Astrocyte of the cerebellum (primary cell): Measurements from ENCODE around the gene CLECL1.

ENCODE experiments used
- DNase-seq: peaks from one replicate; pipeline ENCODE4 v3.0.0-alpha.2; 2011; ENCODE audit warnings: low read depth
- H3K4me3 ChIP-seq: 2 replicates; pipeline ENCODE4 v1.5.1; 2011; ENCODE audit warnings: mild to moderate bottlenecking, low read depth, low read length, moderate library complexity
- in situ Hi-C: cut with HindIII; loops from 2 replicates; pipeline ENCODE4 v1.10.0; 2017; ENCODE audit warnings: low sequenced_read_pairs
- TF ChIP-seq, protein P1 (sequence below): IDR thresholded peaks from 2 replicates; pipeline ENCODE4 v1.5.1; 2012; ENCODE audit warnings: low read length, low read depth, moderate library complexity, mild to moderate bottlenecking; ENCODE audit errors: missing control alignments

Gene CLECL1

DNA sequence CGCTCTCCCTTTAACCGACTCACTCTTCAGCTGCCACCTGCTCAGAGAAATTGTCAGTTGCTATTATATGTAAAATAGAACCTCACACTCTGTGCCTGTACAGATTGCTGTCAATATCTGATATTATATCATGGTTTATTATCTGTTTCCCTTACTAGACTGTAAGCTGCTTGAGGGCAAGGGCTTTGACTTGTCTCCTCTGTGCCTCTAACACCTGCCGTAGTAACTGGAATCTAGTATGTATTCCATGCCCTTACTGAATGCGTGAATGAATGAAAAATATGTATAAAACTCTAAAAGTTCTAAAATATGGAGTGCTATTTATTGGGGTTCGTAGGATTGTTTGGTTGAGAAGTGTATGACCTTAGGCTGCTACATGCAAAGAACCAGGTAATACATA, 29.5 kb upstream of the CLECL1 start:
- TF ChIP-seq, protein P1, sequence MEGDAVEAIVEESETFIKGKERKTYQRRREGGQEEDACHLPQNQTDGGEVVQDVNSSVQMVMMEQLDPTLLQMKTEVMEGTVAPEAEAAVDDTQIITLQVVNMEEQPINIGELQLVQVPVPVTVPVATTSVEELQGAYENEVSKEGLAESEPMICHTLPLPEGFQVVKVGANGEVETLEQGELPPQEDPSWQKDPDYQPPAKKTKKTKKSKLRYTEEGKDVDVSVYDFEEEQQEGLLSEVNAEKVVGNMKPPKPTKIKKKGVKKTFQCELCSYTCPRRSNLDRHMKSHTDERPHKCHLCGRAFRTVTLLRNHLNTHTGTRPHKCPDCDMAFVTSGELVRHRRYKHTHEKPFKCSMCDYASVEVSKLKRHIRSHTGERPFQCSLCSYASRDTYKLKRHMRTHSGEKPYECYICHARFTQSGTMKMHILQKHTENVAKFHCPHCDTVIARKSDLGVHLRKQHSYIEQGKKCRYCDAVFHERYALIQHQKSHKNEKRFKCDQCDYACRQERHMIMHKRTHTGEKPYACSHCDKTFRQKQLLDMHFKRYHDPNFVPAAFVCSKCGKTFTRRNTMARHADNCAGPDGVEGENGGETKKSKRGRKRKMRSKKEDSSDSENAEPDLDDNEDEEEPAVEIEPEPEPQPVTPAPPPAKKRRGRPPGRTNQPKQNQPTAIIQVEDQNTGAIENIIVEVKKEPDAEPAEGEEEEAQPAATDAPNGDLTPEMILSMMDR = no peak
- in situ Hi-C loops = no loop called here
- DNase-seq = no peak
- no peak overlapping the region for H3K4me3 ChIP-seq

GRCh38 chr12:9761419-9761781, 28.5 kb upstream of the CLECL1 start:
- H3K4me3 ChIP-seq = no peak overlapping the region
- TF ChIP-seq, protein P1 = no peak
- in situ Hi-C loops = no loop called here

GRCh38 chr12:9760699-9761418, 28.0 kb upstream of the CLECL1 start, which contains the start of gene CD69:
Gene CD69 (minus strand): TSS chr12:9760901. CDS start chr12:9760820, 81 bp downstream.
- DNase-seq = no peak
- H3K4me3 ChIP-seq = no peak within 1 kb of the TSS
- in situ Hi-C loops = no loop called here
- TF ChIP-seq, protein P1 = no peak

More at GRCh38 chr12:9761419-9761781, 28.5 kb upstream of the CLECL1 start:
- DNase-seq = no peak

- in situ Hi-C loops = no loop called here
- TF ChIP-seq, protein P1 = no peak
- H3K4me3 ChIP-seq = no peak overlapping the region
- DNase-seq = no peak
Measured at GRCh38 chr12:9760120-9760519, 27.2 kb upstream of the CLECL1 start.

- no peak overlapping the region for H3K4me3 ChIP-seq
- DNase-seq = no peak
- in situ Hi-C loops = no loop called here
- TF ChIP-seq, protein P1 = no peak
Measured at GRCh38 chr12:9759694-9760093, 26.8 kb upstream of the CLECL1 start.

DNA sequence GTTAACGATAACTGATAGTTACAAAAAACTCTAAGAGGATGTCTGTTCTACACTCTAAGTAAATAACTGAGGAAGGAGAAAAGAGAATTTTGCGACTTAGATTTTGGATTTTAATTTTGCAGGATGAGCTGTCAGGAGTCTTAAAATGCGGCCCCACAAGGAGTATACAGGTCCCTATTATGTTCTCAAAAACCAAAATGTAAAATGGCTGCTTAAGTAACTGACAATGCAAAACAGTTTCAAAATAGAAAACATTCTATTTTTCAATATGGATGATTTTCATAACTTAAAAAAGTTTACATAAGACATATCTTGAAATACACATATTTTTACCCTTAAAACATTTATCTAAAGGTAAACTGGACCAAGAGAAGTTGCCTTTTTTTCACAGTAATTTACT, 25.2 kb upstream of the CLECL1 start:
- no peak overlapping the region for H3K4me3 ChIP-seq
- no peak for DNase-seq
- TF ChIP-seq, protein P1 = no peak
- in situ Hi-C loops = no loop called here
